Stomach (tissue), 9 donors: ENCODE measurements around the gene ATP9A. TPM values are rescaled to one million over a fixed set of nuclear protein-coding genes. Genes with fewer than 3 reads are reported as not detected.
"Not testable (repeated sequence)": the region's sequence is repeated elsewhere in the genome, so short reads cannot be mapped to it uniquely, and the experiment has no call there.

Experiments used
- DNase-seq, 2 donors: peaks; one replicate each; pipeline versions ENCODE4 v3.0.0 to v3.0.0-alpha.2; 2013 to 2019
- H3K27ac ChIP-seq, 5 donors: fragments of 200-600 bp in 4 of 5; sonication (generic) in 4 of 5; one replicate each; pipeline ENCODE4 v1.5.1; 2013 to 2019; ENCODE audit warnings: mild to moderate bottlenecking in 1 of 5, moderate library complexity in 1 of 5
- H3K27me3 ChIP-seq, 3 donors: fragments of 200-600 bp; sonication (generic); one replicate each; pipeline ENCODE4 v1.5.1; 2017 to 2019; ENCODE audit warnings: mixed run types in 1 of 3
- H3K36me3 ChIP-seq, 4 donors: fragments of 200-600 bp; sonication (generic); 1 replicate in 3 of 4; 2 replicates in 1 of 4; pipeline ENCODE4 v1.5.1; 2016 to 2019
- H3K4me1 ChIP-seq, 4 donors: fragments of 200-600 bp; sonication (generic); one replicate each; pipeline ENCODE4 v1.5.1; 2016 to 2019
- H3K4me3 ChIP-seq, 4 donors: fragments of 200-600 bp; sonication (generic) in 3 of 4; one replicate each; pipeline ENCODE4 v1.5.1; 2016 to 2019; ENCODE audit warnings: mild to moderate bottlenecking in 1 of 4
- H3K9me3 ChIP-seq, 4 donors: fragments of 200-600 bp; sonication (generic); one replicate each; pipeline ENCODE4 v1.5.1; 2016 to 2019
- EP300 ChIP-seq: sonication (generic); formaldehyde crosslinking; IDR thresholded peaks from one replicate; pipeline ENCODE4 v1.6.1; 2017; ENCODE audit warnings: antibody characterized with exemption
- POLR2A ChIP-seq, 4 donors: fragments of 450-650 bp; IDR thresholded peaks; one replicate each; pipeline ENCODE4 v1.6.1; 2016; ENCODE audit warnings: antibody characterized with exemption in 4 of 4, control low read depth in 2 of 4, mild to moderate bottlenecking in 1 of 4, moderate library complexity in 1 of 4
- POLR2AphosphoS5 ChIP-seq, 3 donors: sonication (generic); formaldehyde crosslinking; IDR thresholded peaks; one replicate each; pipeline ENCODE4 v1.6.1; 2016; ENCODE audit warnings: antibody characterized with exemption in 3 of 3
- WGBS, 5 donors: extraction: QIAGEN DNeasy Blood & Tissue Kit in 3 of 5; methylation state at CpG; one replicate each; pipeline versions ENCODE4 v1.1.5 to v1.1.7; 2013 to 2018; 5-methylcytosine and 5-hydroxymethylcytosine counted together
- intact Hi-C: fragments of 100-400 bp; cut with DNase I; formaldehyde crosslinking; loops from one replicate; pipeline ENCODE4 v1.15.1; 2023; ENCODE audit warnings: low total_unique reads
- polyA plus RNA-seq, 3 donors: library from polyadenylated mRNA; stranded (reverse); fragments of 200-250 nt; gene quantifications; one replicate each; pipeline ENCODE4 v1.2.3, GENCODE V29; 2013
- total RNA-seq, 5 donors: library from RNA; depleted of rRNA; stranded (reverse); fragments of >200 nt; gene quantifications; one replicate each; pipeline versions ENCODE4 v1.1.0 to v1.2.3, GENCODE V29; 2014 to 2016
- TF ChIP-seq, protein P1 (sequence below), 7 experiments: fragments of 450-650 bp in 4 of 7; fragments of 200-600 bp in 3 of 7; sonication (generic) in 3 of 7; IDR thresholded peaks; one replicate each; pipeline ENCODE4 v1.5.1; 2016 to 2019; ENCODE audit warnings: antibody characterized with exemption in 7 of 7, control low read depth in 2 of 7, mild to moderate bottlenecking in 1 of 7
- donor health status: healthy with polysubstance abuse.
- donor health status: Bipolar disorder and iron deficiency.
- donor health status: healthy.

Gene ATP9A
- total and polyA plus RNA-seq, 8 donors: 3.2 to 58.9 (median 12.7) TPM

DNA sequence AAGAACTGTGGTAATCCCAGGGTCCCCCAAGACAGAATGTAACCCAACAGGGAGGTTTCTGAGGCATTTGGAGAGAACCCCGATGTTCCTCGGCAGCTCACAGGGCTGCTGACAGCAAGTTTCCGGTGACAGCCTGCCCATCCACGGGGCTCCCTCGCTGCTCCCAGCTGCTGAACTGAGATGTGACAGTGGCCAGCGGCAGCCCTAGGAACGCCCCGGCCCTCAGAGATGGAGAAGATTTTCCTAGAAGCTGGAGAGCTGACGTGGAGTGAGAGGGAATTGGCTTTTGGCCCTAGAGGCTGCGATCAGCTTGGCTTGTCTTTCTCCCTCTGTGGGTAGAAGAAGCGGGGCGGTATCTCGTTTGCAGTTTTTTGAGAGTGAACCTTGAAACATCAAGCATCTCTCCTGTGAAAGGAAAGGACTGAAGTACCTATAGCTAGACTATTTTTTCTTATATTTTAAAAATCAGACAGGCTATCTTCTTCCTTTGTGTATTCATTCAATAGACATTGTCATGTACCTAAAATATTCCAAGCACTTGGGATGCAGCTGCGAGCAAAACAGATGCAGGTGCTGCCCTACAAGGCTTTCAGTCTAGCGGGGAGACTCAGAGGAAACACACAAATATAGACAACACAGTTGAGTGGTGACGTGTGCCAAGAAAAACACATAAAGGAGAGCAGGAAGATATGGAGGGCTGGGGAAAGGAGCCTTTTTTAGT is 197.3 kb downstream of the ATP9A start:
- peaks cover 0 to 4% (median 0%) of the 10 kb centered on the region in 4 donors for H3K9me3 ChIP-seq
- DNase-seq: peak in 1 of 2 donors; percentile 69
- 44 to 56% (median 52%) methylated on average over 16 of the region's 16 CpGs for WGBS, 5 donors
- H3K4me3 ChIP-seq: no peak overlapping the region
- no peaks in the 10 kb centered on the region for H3K36me3 ChIP-seq
- no peak for TF ChIP-seq EP300
- no peak for TF ChIP-seq POLR2AphosphoS5 (IDR thresholded peaks at IDR 0.05)
- TF ChIP-seq, protein P1, sequence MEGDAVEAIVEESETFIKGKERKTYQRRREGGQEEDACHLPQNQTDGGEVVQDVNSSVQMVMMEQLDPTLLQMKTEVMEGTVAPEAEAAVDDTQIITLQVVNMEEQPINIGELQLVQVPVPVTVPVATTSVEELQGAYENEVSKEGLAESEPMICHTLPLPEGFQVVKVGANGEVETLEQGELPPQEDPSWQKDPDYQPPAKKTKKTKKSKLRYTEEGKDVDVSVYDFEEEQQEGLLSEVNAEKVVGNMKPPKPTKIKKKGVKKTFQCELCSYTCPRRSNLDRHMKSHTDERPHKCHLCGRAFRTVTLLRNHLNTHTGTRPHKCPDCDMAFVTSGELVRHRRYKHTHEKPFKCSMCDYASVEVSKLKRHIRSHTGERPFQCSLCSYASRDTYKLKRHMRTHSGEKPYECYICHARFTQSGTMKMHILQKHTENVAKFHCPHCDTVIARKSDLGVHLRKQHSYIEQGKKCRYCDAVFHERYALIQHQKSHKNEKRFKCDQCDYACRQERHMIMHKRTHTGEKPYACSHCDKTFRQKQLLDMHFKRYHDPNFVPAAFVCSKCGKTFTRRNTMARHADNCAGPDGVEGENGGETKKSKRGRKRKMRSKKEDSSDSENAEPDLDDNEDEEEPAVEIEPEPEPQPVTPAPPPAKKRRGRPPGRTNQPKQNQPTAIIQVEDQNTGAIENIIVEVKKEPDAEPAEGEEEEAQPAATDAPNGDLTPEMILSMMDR (IDR thresholded peaks at IDR 0.05): no peak
- no peak for TF ChIP-seq POLR2A (IDR thresholded peaks at IDR 0.05)
- H3K4me1 ChIP-seq: no peaks in the 10 kb centered on the region
- no peak overlapping the region for H3K27ac ChIP-seq
- H3K27me3 ChIP-seq: peaks cover 0 to 13% (median 0%) of the 10 kb centered on the region in 3 donors
- intact Hi-C loops: no loop called here

DNA sequence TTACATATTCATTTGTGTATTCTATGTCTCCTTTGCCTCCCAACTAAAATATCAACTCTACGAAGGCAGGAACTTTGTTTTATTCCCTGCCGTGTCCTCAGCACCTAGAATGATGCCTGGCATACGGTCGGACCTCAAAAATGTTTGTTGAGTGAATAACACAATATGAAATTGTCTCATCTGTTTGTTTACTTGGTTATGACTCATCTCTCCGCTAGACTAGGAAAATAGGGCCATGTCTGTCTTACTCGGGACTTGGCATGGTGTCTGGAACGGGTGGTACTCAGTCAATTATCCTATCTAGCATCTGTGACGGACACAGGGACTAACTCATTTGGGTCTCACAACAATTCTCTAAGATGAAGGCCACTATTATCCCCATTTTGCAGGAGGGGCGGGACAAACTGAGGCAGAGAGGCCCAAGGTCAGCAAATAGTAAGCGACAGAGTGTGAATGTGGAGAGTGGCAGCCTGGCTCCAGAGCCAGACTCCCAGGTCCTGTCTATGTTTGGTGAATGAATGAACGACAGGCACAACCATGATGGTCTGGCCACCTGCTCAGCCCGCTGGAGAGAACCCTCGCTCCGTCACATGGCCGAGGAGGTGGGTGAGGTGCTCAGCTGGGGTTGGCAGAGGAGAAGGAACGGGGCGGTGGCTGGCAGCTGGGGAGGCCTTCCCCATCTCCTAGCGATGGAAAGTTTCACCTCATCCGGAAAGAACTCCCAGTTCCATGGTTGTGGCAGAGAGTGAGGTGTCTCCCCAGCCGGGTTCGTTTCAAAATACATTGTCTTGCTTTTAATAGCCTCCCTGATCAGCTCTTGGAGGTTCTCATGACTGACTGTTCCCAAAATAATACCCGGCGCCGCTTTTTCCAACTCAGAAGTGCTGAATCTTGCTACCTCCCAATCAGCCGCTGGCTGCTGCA is 198.1 kb downstream of the ATP9A start:
- no peaks in the 10 kb centered on the region for H3K36me3 ChIP-seq
- no peak overlapping the region for H3K27ac ChIP-seq
- intact Hi-C loops: no loop called here
- H3K4me1 ChIP-seq: peaks cover 0 to 4% (median 0%) of the 10 kb centered on the region in 4 donors
- TF ChIP-seq EP300 (no peak), POLR2A (IDR thresholded peaks at IDR 0.05) (no peak), POLR2AphosphoS5 (IDR thresholded peaks at IDR 0.05) (no peak)
- TF ChIP-seq, protein P1 (IDR thresholded peaks at IDR 0.05): no peak
- peaks cover 0 to 13% (median 0%) of the 10 kb centered on the region in 3 donors for H3K27me3 ChIP-seq
- peaks cover 0 to 4% (median 0%) of the 10 kb centered on the region in 4 donors for H3K9me3 ChIP-seq
- H3K4me3 ChIP-seq: no peak overlapping the region
- no peak for DNase-seq
- 75 to 83% (median 78%) methylated on average over 25 of the region's 25 CpGs for WGBS, 5 donors

DNA sequence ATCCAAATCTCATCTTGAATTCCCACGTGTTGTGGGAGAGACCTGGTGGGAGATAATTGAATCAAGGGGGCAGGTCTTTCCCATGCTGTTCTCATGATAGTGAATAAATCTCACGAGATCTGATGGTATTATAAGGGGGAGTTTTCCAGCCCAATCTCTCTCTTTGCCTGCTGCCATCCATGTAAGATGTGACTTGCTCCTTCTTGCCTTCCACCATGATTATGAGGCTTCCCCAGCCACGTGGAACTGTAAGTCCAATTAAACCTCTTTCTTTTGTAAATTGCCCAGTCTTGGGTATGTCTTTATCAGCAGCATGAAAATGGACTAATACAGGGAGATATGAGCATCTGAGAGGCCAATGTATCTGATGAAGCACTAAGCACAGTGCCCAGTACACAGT is 199.7 kb downstream of the ATP9A start:
- DNase-seq, intact Hi-C loops, H3K4me3 ChIP-seq, H3K9me3 ChIP-seq, H3K36me3 ChIP-seq, H3K27ac ChIP-seq: not testable (repeated sequence)
- 65 to 82% (median 77%) methylated on average over 3 of the region's 3 CpGs for WGBS, 5 donors
- H3K27me3 ChIP-seq: peaks cover 0 to 19% (median 7%) of the 10 kb centered on the region in 3 donors
- H3K4me1 ChIP-seq: peaks cover 6 to 10% (median 7%) of the 10 kb centered on the region in 4 donors

DNA sequence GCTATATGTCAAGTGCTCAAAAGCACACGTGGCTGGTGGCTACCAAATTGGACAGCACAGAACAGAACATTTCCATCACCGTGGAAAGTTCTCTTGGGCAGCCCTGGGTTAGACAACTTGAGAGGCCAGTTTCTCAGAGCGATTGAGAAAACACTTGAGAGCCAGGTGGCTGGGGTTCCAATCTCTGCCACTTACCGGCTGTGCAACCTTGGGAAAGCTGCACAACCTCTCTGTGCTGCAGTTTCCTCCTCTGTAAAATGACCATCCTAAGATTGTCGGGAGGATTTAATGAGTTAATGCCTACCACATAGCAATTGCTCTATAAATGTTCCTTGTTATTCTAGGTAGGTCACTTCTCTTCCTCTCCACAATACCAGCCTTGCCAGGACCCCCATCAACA is 200.6 kb downstream of the ATP9A start:
- DNase-seq: no peak
- WGBS, 5 donors: 87 to 90% (median 89%) methylated on average over 5 of the region's 5 CpGs

More for the DNA sequence above, 200.6 kb downstream of the ATP9A start:
- Histone ChIP-seq H3K27ac (no peak overlapping the region), H3K9me3 (no peaks in the 10 kb centered on the region), H3K27me3 (peaks cover 0 to 25% (median 14%) of the 10 kb centered on the region in 3 donors), H3K4me3 (no peak overlapping the region), H3K4me1 (peaks cover 13 to 19% (median 16%) of the 10 kb centered on the region in 4 donors), H3K36me3 (no peaks in the 10 kb centered on the region)
- TF ChIP-seq, protein P1 (IDR thresholded peaks at IDR 0.05): no peak
- TF ChIP-seq EP300 (no peak), POLR2AphosphoS5 (IDR thresholded peaks at IDR 0.05) (no peak)
- intact Hi-C loops: no loop called here
